Measurements from ENCODE around the gene CDK16.

The CDK16 gene

DNA sequence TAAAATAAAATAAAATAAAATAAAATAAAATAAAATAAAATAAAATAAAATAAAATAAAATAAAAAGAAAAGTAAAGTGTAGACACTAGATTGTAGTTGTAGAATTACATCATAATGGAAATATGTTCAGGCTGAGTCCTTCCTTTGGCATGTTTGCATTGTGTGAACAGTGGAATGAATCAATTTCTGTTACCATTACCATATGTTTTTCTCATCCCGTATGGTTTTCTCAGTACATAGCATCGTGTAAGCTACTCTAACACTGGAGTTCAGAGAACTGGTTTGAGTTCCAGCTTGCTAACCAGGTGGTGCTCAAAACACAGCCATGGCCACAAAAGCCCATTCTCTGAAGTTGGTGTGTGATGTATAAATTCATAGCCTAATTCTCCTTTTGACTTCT lies 60.2 kb downstream of the CDK16 start:
- DNase-seq (ENCODE audit: low read depth), result no peak
- in situ Hi-C loops (cut with HindIII; ENCODE audit: low sequenced_read_pairs), result no loop called here

More for the DNA sequence above, 60.2 kb downstream of the CDK16 start:
- H3K4me3 ChIP-seq (ENCODE audit: low read depth, low read length), result no peak overlapping the region
- TF ChIP-seq, protein P1, sequence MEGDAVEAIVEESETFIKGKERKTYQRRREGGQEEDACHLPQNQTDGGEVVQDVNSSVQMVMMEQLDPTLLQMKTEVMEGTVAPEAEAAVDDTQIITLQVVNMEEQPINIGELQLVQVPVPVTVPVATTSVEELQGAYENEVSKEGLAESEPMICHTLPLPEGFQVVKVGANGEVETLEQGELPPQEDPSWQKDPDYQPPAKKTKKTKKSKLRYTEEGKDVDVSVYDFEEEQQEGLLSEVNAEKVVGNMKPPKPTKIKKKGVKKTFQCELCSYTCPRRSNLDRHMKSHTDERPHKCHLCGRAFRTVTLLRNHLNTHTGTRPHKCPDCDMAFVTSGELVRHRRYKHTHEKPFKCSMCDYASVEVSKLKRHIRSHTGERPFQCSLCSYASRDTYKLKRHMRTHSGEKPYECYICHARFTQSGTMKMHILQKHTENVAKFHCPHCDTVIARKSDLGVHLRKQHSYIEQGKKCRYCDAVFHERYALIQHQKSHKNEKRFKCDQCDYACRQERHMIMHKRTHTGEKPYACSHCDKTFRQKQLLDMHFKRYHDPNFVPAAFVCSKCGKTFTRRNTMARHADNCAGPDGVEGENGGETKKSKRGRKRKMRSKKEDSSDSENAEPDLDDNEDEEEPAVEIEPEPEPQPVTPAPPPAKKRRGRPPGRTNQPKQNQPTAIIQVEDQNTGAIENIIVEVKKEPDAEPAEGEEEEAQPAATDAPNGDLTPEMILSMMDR (IDR thresholded peaks at IDR 0.05; ENCODE audit: low read depth, low read length, missing control alignments), result no peak

Data from astrocyte of the cerebellum (primary cell).